HEK293 (cell line): ENCODE measurements around the gene PIK3R6.

Experiments
- CTCF ChIA-PET: fragments of 350-600 bp; formaldehyde crosslinking; extraction: SDS; loops from one replicate; lab custom pipeline; 2021; ENCODE audit warnings: antibody characterized with exemption; lab: Yijun Ruan, JAX
- POLR2A ChIA-PET: fragments of 300-600 bp; formaldehyde crosslinking; extraction: SDS; loops from one replicate; lab custom pipeline; 2020; ENCODE audit warnings: antibody characterized with exemption, inconsistent platforms; lab: Yijun Ruan, JAX
- H3K27ac ChIP-seq: fragments of 200-500 bp; sonication (Bioruptor generic); 2 replicates; pipeline ENCODE4 v1.5.1; 2014; ENCODE audit warnings: low read depth, low read length, control low read depth, inconsistent platforms; ENCODE audit errors: extremely low read depth
- H3K36me3 ChIP-seq, 2 experiments: fragments of 200-500 bp in 1 of 2; sonication (Bioruptor generic) in 1 of 2; 1 replicate in 1 of 2; 2 replicates in 1 of 2; pipeline ENCODE4 v1.5.1; 2014 to 2017; ENCODE audit warnings: inconsistent platforms in 2 of 2, low read length in 2 of 2; ENCODE audit not compliant: control insufficient read depth in 2 of 2, insufficient read depth in 1 of 2
- H3K4me1 ChIP-seq: fragments of 200-500 bp; sonication (Bioruptor generic); 2 replicates; pipeline ENCODE4 v1.5.1; 2014; ENCODE audit warnings: mild to moderate bottlenecking, low read length, inconsistent platforms; ENCODE audit not compliant: control insufficient read depth, insufficient read depth
- H3K4me3 ChIP-seq: 2 replicates; pipeline ENCODE4 v1.5.1; 2011; ENCODE audit warnings: low read depth, mild to moderate bottlenecking, control low read depth, low read length, moderate library complexity
- H3K9me3 ChIP-seq: fragments of 200-500 bp; sonication (Bioruptor generic); 2 replicates; pipeline ENCODE4 v1.5.1; 2014; ENCODE audit warnings: low read depth, low read length, inconsistent platforms; ENCODE audit not compliant: control insufficient read depth, insufficient read depth
- KLF9 ChIP-seq: fragments of 450-650 bp; formaldehyde crosslinking; IDR thresholded peaks from 2 replicates; pipeline ENCODE4 v1.5.1; 2016; ENCODE audit warnings: missing biosample characterization, missing genetic modification characterization, low read depth
- MEIS1 ChIP-seq: sonication (generic); formaldehyde crosslinking; IDR thresholded peaks from 2 replicates; pipeline ENCODE4 v1.8.1; 2022; ENCODE audit warnings: missing genetic modification reagents, mild to moderate bottlenecking, borderline replicate concordance
- MYNN ChIP-seq: fragments of 450-650 bp; formaldehyde crosslinking; IDR thresholded peaks from 2 replicates; pipeline ENCODE4 v1.5.1; 2016; ENCODE audit warnings: missing biosample characterization, missing genetic modification characterization, borderline replicate concordance
- PRDM2 ChIP-seq: fragments of 450-650 bp; formaldehyde crosslinking; IDR thresholded peaks from 2 replicates; pipeline ENCODE4 v1.5.1; 2016; ENCODE audit warnings: missing biosample characterization, missing genetic modification characterization, borderline replicate concordance
- SP2 ChIP-seq: fragments of 450-650 bp; formaldehyde crosslinking; IDR thresholded peaks from 2 replicates; pipeline ENCODE4 v1.5.1; 2016; ENCODE audit warnings: missing biosample characterization, missing genetic modification characterization
- SP3 ChIP-seq: fragments of 450-650 bp; formaldehyde crosslinking; IDR thresholded peaks from 2 replicates; pipeline ENCODE4 v1.5.1; 2016; ENCODE audit warnings: missing biosample characterization, missing genetic modification characterization
- ZBTB20 ChIP-seq: fragments of 450-650 bp; formaldehyde crosslinking; IDR thresholded peaks from 2 replicates; pipeline ENCODE4 v1.5.1; 2016; ENCODE audit warnings: missing biosample characterization, missing genetic modification characterization
- ZBTB7A ChIP-seq: fragments of 450-650 bp; formaldehyde crosslinking; IDR thresholded peaks from 2 replicates; pipeline ENCODE4 v1.5.1; 2016; ENCODE audit warnings: low read depth, missing biosample characterization, missing genetic modification characterization
- ZIC2 ChIP-seq: fragments of 450-650 bp; formaldehyde crosslinking; IDR thresholded peaks from 2 replicates; pipeline ENCODE4 v1.5.1; 2016; ENCODE audit warnings: missing biosample characterization, missing genetic modification characterization
- ZNF214 ChIP-seq: fragments of 450-650 bp; formaldehyde crosslinking; IDR thresholded peaks from 2 replicates; pipeline ENCODE4 v1.5.1; 2017; ENCODE audit warnings: missing biosample characterization, mild to moderate bottlenecking, missing genetic modification characterization, borderline replicate concordance
- ZNF341 ChIP-seq: fragments of 450-650 bp; formaldehyde crosslinking; IDR thresholded peaks from 2 replicates; pipeline ENCODE4; 2016; ENCODE audit warnings: low read depth, missing biosample characterization, missing genetic modification characterization
- ZNF596 ChIP-seq: fragments of 450-650 bp; IDR thresholded peaks from 2 replicates; pipeline ENCODE4 v1.5.0; 2018; ENCODE audit warnings: missing biosample characterization, mild to moderate bottlenecking, missing genetic modification characterization, moderate library complexity
- ZNF624 ChIP-seq: fragments of 450-650 bp; formaldehyde crosslinking; IDR thresholded peaks from 2 replicates; pipeline ENCODE4 v1.5.1; 2017; ENCODE audit warnings: missing biosample characterization, missing genetic modification characterization
- ZNF639 ChIP-seq: fragments of 450-650 bp; formaldehyde crosslinking; IDR thresholded peaks from 2 replicates; pipeline ENCODE4 v1.5.1; 2016; ENCODE audit warnings: missing biosample characterization, missing genetic modification characterization
- ZNF777 ChIP-seq: fragments of 450-650 bp; formaldehyde crosslinking; IDR thresholded peaks from 2 replicates; pipeline ENCODE4 v1.5.1; 2017; ENCODE audit warnings: missing biosample characterization, missing genetic modification characterization, borderline replicate concordance
- ZNF785 ChIP-seq: fragments of 450-650 bp; formaldehyde crosslinking; IDR thresholded peaks from 2 replicates; pipeline ENCODE4 v1.5.1; 2016; ENCODE audit warnings: missing biosample characterization, missing genetic modification characterization
- TF ChIP-seq, protein P1 (sequence below): fragments of 450-650 bp; formaldehyde crosslinking; IDR thresholded peaks from 2 replicates; pipeline ENCODE4 v1.5.1; 2016; ENCODE audit warnings: missing biosample characterization, missing genetic modification characterization

Gene PIK3R6

GRCh38 chr17:8820311-8821010 is 47.0 kb downstream of the PIK3R6 start:
- H3K4me1 ChIP-seq, result no peaks in the 10 kb centered on the region
- no peak overlapping the region for H3K4me3 ChIP-seq
- no peaks in the 10 kb centered on the region for H3K36me3 ChIP-seq
- TF ChIP-seq ZNF596 (tag by site-specific recombination) (no peak), ZNF214 (tag by site-specific recombination) (no peak), ZNF785 (no peak), PRDM2 (tag by site-specific recombination) (no peak), ZNF777 (tag by site-specific recombination) (no peak), MEIS1 (CRISPR knock-in tag) (no peak), KLF9 (tag by site-specific recombination) (no peak), ZBTB7A (tag by site-specific recombination) (no peak), SP2 (no peak), ZNF341 (tag by site-specific recombination) (no peak)
- TF ChIP-seq, protein P1, sequence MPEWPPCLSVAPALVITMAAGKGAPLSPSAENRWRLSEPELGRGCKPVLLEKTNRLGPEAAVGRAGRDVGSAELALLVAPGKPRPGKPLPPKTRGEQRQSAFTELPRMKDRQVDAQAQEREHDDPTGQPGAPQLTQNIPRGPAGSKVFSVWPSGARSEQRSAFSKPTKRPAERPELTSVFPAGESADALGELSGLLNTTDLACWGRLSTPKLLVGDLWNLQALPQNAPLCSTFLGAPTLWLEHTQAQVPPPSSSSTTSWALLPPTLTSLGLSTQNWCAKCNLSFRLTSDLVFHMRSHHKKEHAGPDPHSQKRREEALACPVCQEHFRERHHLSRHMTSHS, result no peak
- ChIA-PET CTCF (interaction anchor here (0.6 to 2.0 kb wide), 4 partner anchors 13 to 67 kb away, joined by 3 to 6 read pairs (median 4); no protein-coding TSS in a partner anchor), POLR2A (no interaction called here)
- H3K27ac ChIP-seq, result no peak overlapping the region
- no peaks in the 10 kb centered on the region for H3K9me3 ChIP-seq

- Histone ChIP-seq H3K36me3 (no peaks in the 10 kb centered on the region), H3K4me1 (no peaks in the 10 kb centered on the region), H3K27ac (no peak overlapping the region), H3K9me3 (no peaks in the 10 kb centered on the region), H3K4me3 (no peak overlapping the region)
- ChIA-PET CTCF (interaction anchor here (0.7 to 1.1 kb wide), 3 partner anchors 14 to 745 kb away, joined by 3 read pairs; no protein-coding TSS in a partner anchor), POLR2A (no interaction called here)
- TF ChIP-seq ZBTB20 (tag by site-specific recombination), result no peak
- TF ChIP-seq ZNF624, result no peak
- 0 out of 2 replicates have a peak, but pooled peaks have one; percentile 8 for TF ChIP-seq ZIC2 (tag by site-specific recombination)
- no peak for TF ChIP-seq MYNN
- TF ChIP-seq SP3 (tag by site-specific recombination), result no peak
- TF ChIP-seq ZNF639 (tag by site-specific recombination), result no peak
Measured at GRCh38 chr17:8818654-8819330, 48.7 kb downstream of the PIK3R6 start.
